Retinal pigment epithelial cell (primary cell): ENCODE results near the gene LCE4A.
A peak's percentile ranks its signal among the peaks of the same experiment; 100 is the strongest.

Experiments
- DNase-seq: peaks from one replicate; pipeline ENCODE4 v3.0.0-alpha.2; 2010; ENCODE audit warnings: low read depth
- H3K4me3 ChIP-seq: 2 replicates; pipeline ENCODE4 v1.5.1; 2011; ENCODE audit warnings: mild to moderate bottlenecking, low read length, control low read depth, moderate library complexity
- CTCF ChIP-seq: conservative IDR thresholded peaks from 2 replicates; pipeline ENCODE4 v1.5.1; 2011; ENCODE audit warnings: low read depth, low read length, control low read depth, inconsistent platforms

Gene LCE4A

GRCh38 chr1:152728986-152729385 lies 21.0 kb downstream of the LCE4A start:
- no peak overlapping the region for H3K4me3 ChIP-seq
- DNase-seq, result no peak
- no peak for TF ChIP-seq CTCF

GRCh38 chr1:152735648-152736047 lies 27.7 kb downstream of the LCE4A start:
- TF ChIP-seq CTCF, result peak; percentile 34
- H3K4me3 ChIP-seq, result no peak overlapping the region
- DNase-seq, result no peak

- no peak for DNase-seq
- no peak overlapping the region for H3K4me3 ChIP-seq
- no peak for TF ChIP-seq CTCF
Observed at GRCh38 chr1:152737997-152738396, 30.0 kb downstream of the LCE4A start.

GRCh38 chr1:152739841-152740240 lies 31.9 kb downstream of the LCE4A start:
- no peak overlapping the region for H3K4me3 ChIP-seq
- TF ChIP-seq CTCF, result no peak
- DNase-seq, result no peak

- no peak for DNase-seq
- TF ChIP-seq CTCF, result no peak
- H3K4me3 ChIP-seq, result no peak overlapping the region
Observed at GRCh38 chr1:152741656-152742055, 33.7 kb downstream of the LCE4A start.

- no peak for DNase-seq
- TF ChIP-seq CTCF, result no peak
- H3K4me3 ChIP-seq, result no peak overlapping the region
Observed at GRCh38 chr1:152743371-152744145, 35.6 kb downstream of the LCE4A start.

GRCh38 chr1:152745289-152745704 lies 37.3 kb downstream of the LCE4A start:
- TF ChIP-seq CTCF, result peak; percentile 21
- DNase-seq, result no peak
- H3K4me3 ChIP-seq, result no peak overlapping the region
